Stimulated activated naive CD8-positive, alpha-beta T cell treated with anti-CD3 and anti-CD28 coated beads, Interleukin-15, Interleukin-2, amounts not matched to agents 100 ng/mL and 50 ng/mL, for 24 hours (primary cell): Measurements from ENCODE around the gene GRM3.

Experiments
- H3K27ac Mint-ChIP-seq: one replicate; pipeline ENCODE4 v1.8.0; 2021; ENCODE audit warnings: mild to moderate bottlenecking, mixed read lengths
- H3K27me3 Mint-ChIP-seq: one replicate; pipeline ENCODE4 v1.8.0; 2021; ENCODE audit warnings: mixed read lengths
- H3K36me3 Mint-ChIP-seq: one replicate; pipeline ENCODE4 v1.8.0; 2021; ENCODE audit warnings: low read depth, mixed read lengths
- H3K4me1 Mint-ChIP-seq: one replicate; pipeline ENCODE4 v1.8.0; 2021; ENCODE audit warnings: low read depth, mixed read lengths
- H3K4me3 Mint-ChIP-seq: one replicate; pipeline ENCODE4 v1.8.0; 2021; ENCODE audit warnings: mild to moderate bottlenecking, mixed read lengths
- H3K9me3 Mint-ChIP-seq: one replicate; pipeline ENCODE4 v1.8.0; 2021; ENCODE audit warnings: mixed read lengths

GRM3 gene

GRCh38 chr7:86664486-86664885 lies 20.8 kb downstream of the GRM3 start:
- Mint-ChIP-seq H3K36me3 (no peaks in the 10 kb centered on the region), H3K4me1 (no peaks in the 10 kb centered on the region), H3K4me3 (no peak overlapping the region), H3K27me3 (no peaks in the 10 kb centered on the region), H3K9me3 (peaks cover 4% of the 10 kb centered on the region), H3K27ac (no peak overlapping the region)

GRCh38 chr7:86664991-86665390 lies 21.3 kb downstream of the GRM3 start:
- peaks cover 4% of the 10 kb centered on the region for H3K9me3 Mint-ChIP-seq
- no peak overlapping the region for H3K27ac Mint-ChIP-seq
- H3K36me3 Mint-ChIP-seq: no peaks in the 10 kb centered on the region
- no peaks in the 10 kb centered on the region for H3K4me1 Mint-ChIP-seq
- H3K4me3 Mint-ChIP-seq: no peak overlapping the region
- H3K27me3 Mint-ChIP-seq: no peaks in the 10 kb centered on the region

- no peak overlapping the region for H3K4me3 Mint-ChIP-seq
- H3K27ac Mint-ChIP-seq: no peak overlapping the region
- H3K27me3 Mint-ChIP-seq: no peaks in the 10 kb centered on the region
- no peaks in the 10 kb centered on the region for H3K36me3 Mint-ChIP-seq
- no peaks in the 10 kb centered on the region for H3K4me1 Mint-ChIP-seq
- peaks cover 4% of the 10 kb centered on the region for H3K9me3 Mint-ChIP-seq
These were observed 22.0 kb downstream of the GRM3 start for GRCh38 chr7:86665669-86666068.

GRCh38 chr7:86667732-86668131 lies 24.0 kb downstream of the GRM3 start:
- Mint-ChIP-seq H3K4me1 (no peaks in the 10 kb centered on the region), H3K36me3 (no peaks in the 10 kb centered on the region), H3K27ac (no peak overlapping the region), H3K27me3 (no peaks in the 10 kb centered on the region), H3K9me3 (peaks cover 4% of the 10 kb centered on the region), H3K4me3 (no peak overlapping the region)

GRCh38 chr7:86668315-86668714 lies 24.6 kb downstream of the GRM3 start:
- no peaks in the 10 kb centered on the region for H3K36me3 Mint-ChIP-seq
- H3K9me3 Mint-ChIP-seq: peaks cover 6% of the 10 kb centered on the region
- no peaks in the 10 kb centered on the region for H3K4me1 Mint-ChIP-seq
- no peak overlapping the region for H3K27ac Mint-ChIP-seq
- H3K4me3 Mint-ChIP-seq: no peak overlapping the region
- H3K27me3 Mint-ChIP-seq: no peaks in the 10 kb centered on the region

GRCh38 chr7:86687831-86688230 lies 44.1 kb downstream of the GRM3 start:
- Mint-ChIP-seq H3K9me3 (no peaks in the 10 kb centered on the region), H3K36me3 (no peaks in the 10 kb centered on the region)

GRCh38 chr7:86689363-86689762 lies 45.7 kb downstream of the GRM3 start:
- Mint-ChIP-seq H3K27me3 (no peaks in the 10 kb centered on the region), H3K36me3 (no peaks in the 10 kb centered on the region), H3K9me3 (no peaks in the 10 kb centered on the region), H3K27ac (no peak overlapping the region), H3K4me3 (no peak overlapping the region), H3K4me1 (no peaks in the 10 kb centered on the region)

More at GRCh38 chr7:86687831-86688230, 44.1 kb downstream of the GRM3 start:
- H3K4me3 Mint-ChIP-seq: no peak overlapping the region
- no peaks in the 10 kb centered on the region for H3K4me1 Mint-ChIP-seq
- H3K27ac Mint-ChIP-seq: no peak overlapping the region
- H3K27me3 Mint-ChIP-seq: no peaks in the 10 kb centered on the region

- Mint-ChIP-seq H3K36me3 (no peaks in the 10 kb centered on the region), H3K9me3 (no peaks in the 10 kb centered on the region), H3K27ac (no peak overlapping the region), H3K27me3 (no peaks in the 10 kb centered on the region), H3K4me1 (no peaks in the 10 kb centered on the region), H3K4me3 (no peak overlapping the region)
These were observed 49.0 kb downstream of the GRM3 start for GRCh38 chr7:86692755-86693154.

- H3K27me3 Mint-ChIP-seq: no peaks in the 10 kb centered on the region
- no peaks in the 10 kb centered on the region for H3K36me3 Mint-ChIP-seq
- H3K9me3 Mint-ChIP-seq: no peaks in the 10 kb centered on the region
- no peak overlapping the region for H3K4me3 Mint-ChIP-seq
- H3K4me1 Mint-ChIP-seq: no peaks in the 10 kb centered on the region
- H3K27ac Mint-ChIP-seq: no peak overlapping the region
These were observed 62.7 kb downstream of the GRM3 start for GRCh38 chr7:86706406-86706805.

- H3K27me3 Mint-ChIP-seq: no peaks in the 10 kb centered on the region
- H3K4me1 Mint-ChIP-seq: no peaks in the 10 kb centered on the region
- no peak overlapping the region for H3K27ac Mint-ChIP-seq
- no peak overlapping the region for H3K4me3 Mint-ChIP-seq
- no peaks in the 10 kb centered on the region for H3K36me3 Mint-ChIP-seq
- H3K9me3 Mint-ChIP-seq: no peaks in the 10 kb centered on the region
These were observed 64.4 kb downstream of the GRM3 start for GRCh38 chr7:86708031-86708680.

- H3K27ac Mint-ChIP-seq: no peak overlapping the region
- no peak overlapping the region for H3K4me3 Mint-ChIP-seq
- H3K27me3 Mint-ChIP-seq: no peaks in the 10 kb centered on the region
- H3K36me3 Mint-ChIP-seq: no peaks in the 10 kb centered on the region
- peaks cover 5% of the 10 kb centered on the region for H3K9me3 Mint-ChIP-seq
- H3K4me1 Mint-ChIP-seq: no peaks in the 10 kb centered on the region
These were observed 76.6 kb downstream of the GRM3 start for GRCh38 chr7:86720306-86720705.

- Mint-ChIP-seq H3K4me1 (no peaks in the 10 kb centered on the region), H3K9me3 (peaks cover 14% of the 10 kb centered on the region), H3K27ac (no peak overlapping the region), H3K36me3 (no peaks in the 10 kb centered on the region), H3K4me3 (no peak overlapping the region), H3K27me3 (no peaks in the 10 kb centered on the region)
These were observed 90.1 kb downstream of the GRM3 start for GRCh38 chr7:86733783-86734182.

- H3K9me3 Mint-ChIP-seq: no peaks in the 10 kb centered on the region
- no peak overlapping the region for H3K4me3 Mint-ChIP-seq
These were observed 101.5 kb downstream of the GRM3 start for GRCh38 chr7:86745013-86745745.

GRCh38 chr7:86747698-86748097 lies 104.0 kb downstream of the GRM3 start:
- H3K4me1 Mint-ChIP-seq: no peaks in the 10 kb centered on the region
- no peaks in the 10 kb centered on the region for H3K9me3 Mint-ChIP-seq
- H3K36me3 Mint-ChIP-seq: no peaks in the 10 kb centered on the region
- H3K4me3 Mint-ChIP-seq: no peak overlapping the region
- H3K27me3 Mint-ChIP-seq: no peaks in the 10 kb centered on the region
- no peak overlapping the region for H3K27ac Mint-ChIP-seq

More at GRCh38 chr7:86745013-86745745, 101.5 kb downstream of the GRM3 start:
- H3K27me3 Mint-ChIP-seq: peaks cover 3% of the 10 kb centered on the region
- no peaks in the 10 kb centered on the region for H3K36me3 Mint-ChIP-seq
- H3K4me1 Mint-ChIP-seq: no peaks in the 10 kb centered on the region
- no peak overlapping the region for H3K27ac Mint-ChIP-seq

GRCh38 chr7:86748201-86748600 lies 104.5 kb downstream of the GRM3 start:
- H3K27me3 Mint-ChIP-seq: no peaks in the 10 kb centered on the region
- H3K27ac Mint-ChIP-seq: no peak overlapping the region
- no peaks in the 10 kb centered on the region for H3K4me1 Mint-ChIP-seq
- no peaks in the 10 kb centered on the region for H3K36me3 Mint-ChIP-seq
- no peaks in the 10 kb centered on the region for H3K9me3 Mint-ChIP-seq
- H3K4me3 Mint-ChIP-seq: no peak overlapping the region
